Mucosa of rectum (tissue), 2 donors: ENCODE results near the gene CDK9.

Experiments used
- H3K27ac ChIP-seq, 2 donors: one replicate each; pipeline ENCODE4 v1.7.0; 2013; ENCODE audit warnings: inconsistent platforms in 2 of 2, low read depth in 2 of 2, low read length in 2 of 2
- H3K27me3 ChIP-seq, 2 donors: one replicate each; pipeline ENCODE4 v1.7.0; 2013; ENCODE audit warnings: low read length in 2 of 2; ENCODE audit not compliant: control insufficient read depth in 2 of 2, insufficient read depth in 2 of 2
- H3K36me3 ChIP-seq, 2 donors: one replicate each; pipeline ENCODE4 v1.7.0; 2013; ENCODE audit warnings: low read length in 2 of 2; ENCODE audit not compliant: control insufficient read depth in 2 of 2, insufficient read depth in 2 of 2
- H3K4me1 ChIP-seq, 2 donors: one replicate each; pipeline ENCODE4 v1.7.0; 2013; ENCODE audit warnings: low read length in 2 of 2, mild to moderate bottlenecking in 1 of 2; ENCODE audit not compliant: control insufficient read depth in 2 of 2, insufficient read depth in 2 of 2
- H3K4me3 ChIP-seq, 2 donors: one replicate each; pipeline ENCODE4 v1.7.0; 2013; ENCODE audit warnings: low read length in 2 of 2
- H3K9ac ChIP-seq, 2 donors: one replicate each; pipeline ENCODE4 v1.7.0; 2013; ENCODE audit warnings: low read length in 2 of 2, low read depth in 1 of 2, mild to moderate bottlenecking in 1 of 2
- H3K9me3 ChIP-seq, 2 donors: one replicate each; pipeline ENCODE4 v1.7.0; 2013; ENCODE audit warnings: low read length in 2 of 2; ENCODE audit not compliant: control insufficient read depth in 2 of 2
- donor health status: healthy.
- donor health status: Normal muscosa, but diverticular disease.

CDK9 gene

DNA sequence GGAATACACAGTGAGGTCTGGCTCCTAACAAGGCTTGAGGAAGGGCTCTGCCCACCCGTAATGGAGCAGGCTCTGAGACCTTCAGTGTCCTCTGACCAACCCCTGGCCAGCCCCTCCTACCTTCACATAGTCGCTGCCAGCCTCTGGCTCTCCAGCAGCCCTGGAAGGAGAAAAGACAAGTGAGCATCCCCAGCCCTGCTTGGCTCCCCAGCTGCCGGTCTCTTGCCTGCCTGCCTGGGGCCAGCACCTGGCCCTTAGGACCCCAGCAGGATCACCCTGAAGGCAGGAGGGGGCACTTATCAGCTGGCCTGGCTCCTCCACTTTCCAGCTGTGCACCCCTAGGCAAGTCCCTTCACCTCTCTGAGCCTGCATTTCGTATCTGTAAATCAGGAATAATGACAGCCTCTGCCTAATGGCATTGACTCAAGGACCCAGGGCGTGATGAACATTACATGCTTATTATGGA is 24.3 kb upstream of the CDK9 start:
- peaks cover 2 to 3% of the 10 kb centered on the region in 2 donors for H3K27me3 ChIP-seq
- no peaks in the 10 kb centered on the region for H3K9me3 ChIP-seq
- no peak overlapping the region for H3K27ac ChIP-seq
- H3K4me3 ChIP-seq, result no peak overlapping the region
- no peaks in the 10 kb centered on the region for H3K36me3 ChIP-seq
- H3K9ac ChIP-seq, result no peak overlapping the region
- H3K4me1 ChIP-seq, result no peaks in the 10 kb centered on the region

DNA sequence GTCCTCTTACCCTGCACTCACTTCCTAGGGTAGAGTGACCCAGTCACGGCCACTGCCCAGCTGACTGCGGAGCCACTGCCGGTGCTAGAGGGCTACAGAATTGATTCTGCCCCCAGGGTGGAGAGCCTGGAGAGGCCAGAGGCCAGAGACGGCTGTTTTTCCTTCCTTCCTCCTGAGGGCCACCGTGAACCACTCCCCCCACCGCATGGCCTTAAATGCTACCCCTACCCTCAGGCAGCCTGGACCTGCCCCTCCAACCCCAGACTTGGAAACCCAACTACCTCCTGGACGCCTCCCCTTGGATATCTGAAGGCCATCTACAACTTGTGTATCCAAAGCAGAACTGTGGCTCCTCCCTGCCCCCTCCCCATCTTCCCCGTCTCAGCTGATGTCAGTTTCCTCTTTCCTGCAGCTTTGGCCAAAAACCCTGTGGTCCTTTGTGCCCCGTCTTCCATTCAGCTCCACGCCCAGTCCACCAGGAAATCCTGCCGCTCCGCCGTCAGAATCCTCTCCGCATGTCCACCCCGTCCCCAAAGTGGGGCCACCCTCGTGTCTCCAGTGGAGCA is 23.6 kb upstream of the CDK9 start:
- H3K9ac ChIP-seq, result no peak overlapping the region
- H3K36me3 ChIP-seq, result no peaks in the 10 kb centered on the region
- H3K4me3 ChIP-seq, result no peak overlapping the region
- H3K4me1 ChIP-seq, result no peaks in the 10 kb centered on the region
- H3K27ac ChIP-seq, result peak overlapping the region in 1 of 2 donors; percentile 39
- peaks cover 2 to 3% of the 10 kb centered on the region in 2 donors for H3K27me3 ChIP-seq
- no peaks in the 10 kb centered on the region for H3K9me3 ChIP-seq

DNA sequence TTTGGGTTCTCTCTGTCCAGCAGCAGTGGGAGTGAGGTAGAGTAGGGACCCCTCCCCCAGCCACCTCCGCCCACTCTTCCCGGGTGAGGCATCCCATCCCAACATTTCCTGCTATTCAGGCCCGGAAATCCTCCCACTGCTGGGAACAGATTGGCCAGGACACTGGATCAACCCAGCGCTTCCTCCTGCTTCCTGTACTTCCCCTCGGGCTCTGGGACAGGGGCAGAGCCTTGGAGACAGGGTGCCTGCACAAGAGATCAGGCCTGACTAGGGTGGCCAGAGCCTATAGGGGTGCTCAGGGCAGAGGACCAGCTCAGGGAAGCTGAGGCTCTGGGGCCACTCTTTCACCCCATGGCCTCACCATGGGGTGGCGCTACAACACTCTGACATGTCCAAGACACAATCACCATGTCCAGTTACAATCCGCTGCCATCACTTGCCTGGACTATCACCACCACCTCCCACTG is 21.9 kb upstream of the CDK9 start:
- peaks cover 3 to 4% of the 10 kb centered on the region in 2 donors for H3K4me1 ChIP-seq
- H3K36me3 ChIP-seq, result no peaks in the 10 kb centered on the region
- H3K9me3 ChIP-seq, result no peaks in the 10 kb centered on the region
- H3K27me3 ChIP-seq, result peaks cover 0 to 2% of the 10 kb centered on the region in 2 donors
- no peak overlapping the region for H3K4me3 ChIP-seq
- no peak overlapping the region for H3K27ac ChIP-seq
- H3K9ac ChIP-seq, result no peak overlapping the region

DNA sequence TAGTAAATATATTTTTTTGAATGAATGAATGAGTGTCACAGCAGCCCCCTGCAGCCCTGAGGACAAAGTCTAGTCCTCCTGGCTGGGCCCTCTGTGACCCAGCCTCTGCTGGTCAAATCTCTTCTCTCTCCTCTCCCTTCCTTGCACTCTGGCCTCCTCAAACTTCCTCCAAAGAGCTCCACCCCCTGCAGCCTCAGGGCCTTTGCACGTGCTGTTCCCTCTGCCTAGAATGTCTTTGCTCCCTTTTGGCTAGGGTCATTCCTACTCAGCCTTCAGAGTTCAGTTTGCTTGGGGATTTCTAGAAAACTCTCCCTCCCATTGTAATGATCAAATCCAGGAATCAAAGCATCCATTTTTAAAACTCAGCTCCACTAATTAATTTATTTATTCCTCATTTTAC is 20.4 kb upstream of the CDK9 start:
- Histone ChIP-seq H3K4me3 (no peak overlapping the region), H3K36me3 (no peaks in the 10 kb centered on the region), H3K27ac (no peak overlapping the region), H3K27me3 (peaks cover 0 to 2% of the 10 kb centered on the region in 2 donors), H3K9ac (no peak overlapping the region), H3K9me3 (no peaks in the 10 kb centered on the region), H3K4me1 (peaks cover 7 to 10% of the 10 kb centered on the region in 2 donors)

DNA sequence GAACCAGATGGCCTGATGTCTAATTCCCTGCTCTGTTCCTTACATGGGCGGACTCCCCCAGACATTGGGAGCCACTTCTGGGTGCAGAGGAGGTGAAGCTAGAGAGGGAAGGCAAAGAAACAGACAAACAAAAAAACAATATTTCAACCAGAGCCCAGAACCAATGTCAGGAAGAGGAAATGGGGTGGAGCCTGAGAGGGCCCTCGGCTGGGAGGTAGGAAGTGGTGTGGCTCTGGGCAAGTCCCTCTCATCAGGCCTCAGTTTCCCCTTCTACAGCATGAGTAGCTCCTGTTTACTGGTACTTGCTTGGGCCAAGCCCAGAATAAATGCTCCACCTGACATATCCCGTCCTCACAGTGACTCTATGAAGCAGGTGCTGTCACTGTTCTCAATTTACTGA is 18.4 kb upstream of the CDK9 start:
- H3K27ac ChIP-seq, result peak overlapping the region in 1 of 2 donors; percentile 49

DNA sequence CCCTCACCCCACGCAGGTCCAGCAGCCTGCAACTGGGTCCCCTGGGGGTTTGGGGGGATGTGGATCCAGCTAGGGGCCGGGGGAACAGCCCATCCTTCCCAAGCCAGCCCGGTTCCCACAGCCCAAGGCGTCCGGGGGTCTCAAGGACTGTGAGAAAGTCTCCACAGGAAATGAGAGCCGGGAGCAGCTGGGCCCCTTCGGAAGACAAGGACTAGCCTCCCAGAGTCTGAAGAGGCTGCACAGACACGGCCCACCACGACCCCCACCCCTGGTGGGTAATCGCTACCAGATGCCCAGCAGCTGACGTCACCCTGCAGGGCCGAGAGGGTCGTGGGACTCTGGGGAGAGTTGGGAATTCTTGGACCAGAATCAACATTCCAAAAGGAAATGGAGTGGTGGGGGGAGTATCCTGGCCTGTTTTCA is 17.9 kb upstream of the CDK9 start:
- no peaks in the 10 kb centered on the region for H3K36me3 ChIP-seq
- no peak overlapping the region for H3K4me3 ChIP-seq
- H3K9me3 ChIP-seq, result no peaks in the 10 kb centered on the region
- H3K27me3 ChIP-seq, result peaks cover 0 to under 1% of the 10 kb centered on the region in 2 donors
- H3K27ac ChIP-seq, result peak overlapping the region in 1 of 2 donors; percentile 49
- no peak overlapping the region for H3K9ac ChIP-seq
- H3K4me1 ChIP-seq, result peaks cover 12 to 17% of the 10 kb centered on the region in 2 donors

More for the DNA sequence above, 18.4 kb upstream of the CDK9 start:
- H3K36me3 ChIP-seq, result no peaks in the 10 kb centered on the region
- H3K4me1 ChIP-seq, result peaks cover 12 to 17% of the 10 kb centered on the region in 2 donors
- no peak overlapping the region for H3K4me3 ChIP-seq
- H3K9ac ChIP-seq, result no peak overlapping the region
- peaks cover 0 to 2% of the 10 kb centered on the region in 2 donors for H3K27me3 ChIP-seq
- no peaks in the 10 kb centered on the region for H3K9me3 ChIP-seq

DNA sequence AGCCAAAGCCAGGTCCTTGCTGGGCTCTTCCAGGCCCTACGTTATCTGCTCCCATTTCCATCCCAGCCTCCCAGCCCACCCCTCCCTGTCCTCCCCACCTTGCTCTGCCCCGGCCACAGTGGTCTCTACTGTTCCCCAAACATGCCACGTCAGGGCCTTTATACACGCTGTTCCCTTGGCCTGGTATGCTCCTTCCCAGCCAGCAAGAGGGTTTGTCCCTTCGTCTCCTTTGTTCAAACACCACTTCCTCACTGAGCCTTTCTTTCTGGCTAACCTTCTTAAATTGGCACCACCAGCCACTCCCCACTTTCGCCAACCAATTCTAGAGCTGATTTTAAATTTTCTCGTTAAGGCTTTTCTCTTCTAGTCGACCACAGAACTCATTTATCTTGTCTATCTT is 17.1 kb upstream of the CDK9 start:
- no peaks in the 10 kb centered on the region for H3K9me3 ChIP-seq
- no peak overlapping the region for H3K27ac ChIP-seq
- H3K4me3 ChIP-seq, result no peak overlapping the region
- peaks cover 0 to 3% of the 10 kb centered on the region in 2 donors for H3K27me3 ChIP-seq
- no peak overlapping the region for H3K9ac ChIP-seq
- H3K4me1 ChIP-seq, result peaks cover 12 to 17% of the 10 kb centered on the region in 2 donors
- H3K36me3 ChIP-seq, result no peaks in the 10 kb centered on the region

DNA sequence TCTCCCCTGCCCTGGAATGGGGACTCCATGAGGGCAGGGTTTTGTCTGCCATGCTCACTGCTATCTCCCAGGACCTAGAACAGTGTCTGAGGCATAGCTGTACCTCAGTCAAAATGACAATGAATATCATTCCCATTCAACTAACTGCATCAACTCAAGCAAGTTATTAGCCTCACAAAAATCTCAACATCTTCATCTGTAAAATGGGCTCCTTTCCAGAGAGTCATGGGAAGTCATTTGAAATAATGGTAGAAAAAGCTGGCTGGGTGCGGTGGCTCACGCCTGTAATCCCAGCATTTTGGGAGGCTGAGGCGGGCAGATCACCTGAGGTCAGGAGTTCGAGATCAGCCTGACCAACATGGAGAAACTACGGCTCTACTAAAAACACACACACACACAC is 16.7 kb upstream of the CDK9 start:
- Histone ChIP-seq H3K27ac (no peak overlapping the region), H3K36me3 (no peaks in the 10 kb centered on the region), H3K4me1 (peaks cover 12 to 17% of the 10 kb centered on the region in 2 donors), H3K4me3 (no peak overlapping the region), H3K27me3 (peaks cover 0 to 3% of the 10 kb centered on the region in 2 donors), H3K9ac (no peak overlapping the region), H3K9me3 (no peaks in the 10 kb centered on the region)

DNA sequence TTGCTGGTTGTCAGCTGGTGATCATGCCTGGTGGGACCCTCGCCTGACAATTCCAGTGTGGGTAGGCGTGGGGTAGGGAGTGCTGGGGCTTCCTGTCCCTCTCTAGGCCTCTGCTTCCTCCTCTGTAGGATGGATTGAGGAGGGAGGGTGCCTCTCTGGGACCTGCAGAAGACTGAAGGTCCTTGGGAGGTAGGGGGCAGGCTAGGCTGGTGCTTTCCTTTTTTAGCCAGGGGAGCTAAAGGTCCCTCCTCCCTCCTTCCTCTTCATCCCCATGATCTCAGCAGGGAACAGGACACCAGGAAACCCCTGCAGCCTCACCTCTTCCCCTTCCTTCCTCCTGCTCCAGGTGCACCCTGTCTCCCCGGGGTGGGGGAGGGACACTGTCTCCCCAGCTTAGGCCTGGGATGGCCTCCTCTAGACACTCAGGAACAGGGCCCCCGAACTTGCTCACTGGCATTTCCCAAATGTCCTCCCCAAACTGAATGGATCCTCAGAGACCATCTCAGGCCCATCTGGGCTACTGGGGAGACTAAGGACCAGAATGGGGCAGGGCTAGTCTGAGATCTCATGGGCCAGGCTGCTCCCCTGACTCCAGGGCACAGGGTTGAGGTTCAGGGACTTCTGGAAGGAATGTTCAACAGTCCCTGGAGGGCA is 15.8 kb upstream of the CDK9 start:
- H3K9ac ChIP-seq, result peak overlapping the region; percentile 23 to 49
- H3K4me3 ChIP-seq, result peak overlapping the region in 1 of 2 donors; percentile 67
- no peaks in the 10 kb centered on the region for H3K36me3 ChIP-seq
- H3K27me3 ChIP-seq, result peaks cover 0 to 3% of the 10 kb centered on the region in 2 donors
- H3K27ac ChIP-seq, result peak overlapping the region; percentile 11 to 68
- H3K4me1 ChIP-seq, result peaks cover 12 to 17% of the 10 kb centered on the region in 2 donors
- no peaks in the 10 kb centered on the region for H3K9me3 ChIP-seq

DNA sequence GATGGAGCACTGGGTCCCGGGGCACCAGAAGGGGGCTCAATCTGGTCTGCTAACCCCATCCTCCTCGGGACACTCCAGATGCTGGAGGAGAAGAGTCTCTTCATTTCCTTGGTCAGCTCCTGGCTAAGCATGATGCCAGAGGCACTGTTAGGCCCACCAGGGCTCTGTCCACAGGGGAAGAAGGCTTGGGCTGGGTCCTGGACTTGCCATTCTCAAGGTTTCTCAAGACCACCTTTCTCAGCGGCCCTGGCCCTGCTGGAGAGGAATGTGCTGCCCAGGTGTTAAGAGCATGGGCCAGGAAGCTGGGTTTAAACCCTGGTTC is 15.3 kb upstream of the CDK9 start:
- H3K27ac ChIP-seq, result peak overlapping the region; percentile 30 to 68
- peaks cover 12 to 17% of the 10 kb centered on the region in 2 donors for H3K4me1 ChIP-seq
- peak overlapping the region; percentile 23 to 49 for H3K9ac ChIP-seq
- H3K4me3 ChIP-seq, result peak overlapping the region; percentile 44 to 67
- no peaks in the 10 kb centered on the region for H3K36me3 ChIP-seq
- no peaks in the 10 kb centered on the region for H3K9me3 ChIP-seq
- peaks cover 0 to 3% of the 10 kb centered on the region in 2 donors for H3K27me3 ChIP-seq
